Uterus (tissue), 2 donors: ENCODE data around the gene DNAJC22.

ENCODE experiments used
- CTCF ChIP-seq, 4 experiments: fragments of 200-600 bp in 2 of 4; fragments of 450-650 bp in 2 of 4; sonication (generic) in 2 of 4; IDR thresholded peaks; one replicate each; pipeline ENCODE4 v1.5.1; 2016 to 2019; ENCODE audit warnings: antibody characterized with exemption in 4 of 4, mild to moderate bottlenecking in 2 of 4, moderate library complexity in 1 of 4
- POLR2A ChIP-seq, 2 donors: fragments of 450-650 bp; IDR thresholded peaks; one replicate each; pipeline ENCODE4 v1.6.1; 2016; ENCODE audit warnings: antibody characterized with exemption in 2 of 2, mild to moderate bottlenecking in 1 of 2, moderate library complexity in 1 of 2

- TF ChIP-seq POLR2A (IDR thresholded peaks at IDR 0.05): no peak
- no peak for TF ChIP-seq CTCF (IDR thresholded peaks at IDR 0.05)
Measured at GRCh38 chr12:49335118-49335954, 11.4 kb upstream of the DNAJC22 start.
